ENCODE measurements around the gene RALBP1. TPM values are rescaled to one million over a fixed set of nuclear protein-coding genes. Genes with fewer than 3 reads are reported as not detected.

The RALBP1 gene
- total RNA-seq, 6 donors from 2014 or later = 39.8 to 82.6 (median 57.6) TPM

GRCh38 chr18:9568186-9568585, 92.9 kb downstream of the RALBP1 start:
- H3K4me3 ChIP-seq = no peak overlapping the region
- TF ChIP-seq POLR2A (IDR thresholded peaks at IDR 0.05) = no peak
- TF ChIP-seq CTCF (IDR thresholded peaks at IDR 0.05) = no peak
- no peak for TF ChIP-seq EP300 (IDR thresholded peaks at IDR 0.05)
- TF ChIP-seq POLR2AphosphoS5 (IDR thresholded peaks at IDR 0.05) = no peak
- no peaks in the 10 kb centered on the region for H3K9me3 ChIP-seq
- no peak overlapping the region for H3K27ac ChIP-seq
- H3K27me3 ChIP-seq = no peaks in the 10 kb centered on the region
- H3K4me1 ChIP-seq = peaks cover 0 to 18% (median 5%) of the 10 kb centered on the region in 4 donors
- ATAC-seq (ENCODE audit: low FRiP score in 2 of 2) = no peak
- no peak for DNase-seq
- peaks cover 4 to 80% (median 26%) of the 10 kb centered on the region in 4 donors for H3K36me3 ChIP-seq

GRCh38 chr18:9569178-9569577, 93.9 kb downstream of the RALBP1 start:
- ATAC-seq (ENCODE audit: low FRiP score in 2 of 2) = no peak
- H3K27ac ChIP-seq = no peak overlapping the region
- WGBS, 2 donors = 89 to 95% methylated on average over 8 of the region's 8 CpGs
- no peak for DNase-seq
- no peak for TF ChIP-seq EP300 (IDR thresholded peaks at IDR 0.05)
- TF ChIP-seq POLR2A (IDR thresholded peaks at IDR 0.05) = no peak
- TF ChIP-seq POLR2AphosphoS5 (IDR thresholded peaks at IDR 0.05) = no peak
- no peaks in the 10 kb centered on the region for H3K27me3 ChIP-seq
- no peaks in the 10 kb centered on the region for H3K9me3 ChIP-seq
- H3K4me3 ChIP-seq = no peak overlapping the region
- peaks cover 0 to 16% (median 5%) of the 10 kb centered on the region in 4 donors for H3K4me1 ChIP-seq
- peaks cover 4 to 78% (median 26%) of the 10 kb centered on the region in 4 donors for H3K36me3 ChIP-seq

- no peak for ATAC-seq (ENCODE audit: low FRiP score in 2 of 2)
- TF ChIP-seq POLR2AphosphoS5 (IDR thresholded peaks at IDR 0.05) = no peak
- no peak for TF ChIP-seq EP300 (IDR thresholded peaks at IDR 0.05)
- no peak for TF ChIP-seq CTCF (IDR thresholded peaks at IDR 0.05)
- no peak for TF ChIP-seq POLR2A (IDR thresholded peaks at IDR 0.05)
- 91 to 99% methylated on average over 3 of the region's 3 CpGs for WGBS, 2 donors
These were observed 94.9 kb downstream of the RALBP1 start for GRCh38 chr18:9570255-9570654.

GRCh38 chr18:9571546-9571945, 96.2 kb downstream of the RALBP1 start:
- ATAC-seq (ENCODE audit: low FRiP score in 2 of 2) (no peak), DNase-seq (no peak)
- H3K4me1 ChIP-seq = peaks cover 4 to 10% (median 7%) of the 10 kb centered on the region in 4 donors
- TF ChIP-seq POLR2AphosphoS5 (IDR thresholded peaks at IDR 0.05) = no peak
- no peak for TF ChIP-seq POLR2A (IDR thresholded peaks at IDR 0.05)
- TF ChIP-seq CTCF (IDR thresholded peaks at IDR 0.05) = no peak
- no peak for TF ChIP-seq EP300 (IDR thresholded peaks at IDR 0.05)
- H3K36me3 ChIP-seq = peaks cover 4 to 76% (median 26%) of the 10 kb centered on the region in 4 donors
- 71 to 78% methylated on average over 3 of the region's 3 CpGs for WGBS, 2 donors
- no peak overlapping the region for H3K4me3 ChIP-seq
- H3K9me3 ChIP-seq = no peaks in the 10 kb centered on the region
- no peaks in the 10 kb centered on the region for H3K27me3 ChIP-seq
- no peak overlapping the region for H3K27ac ChIP-seq

More at GRCh38 chr18:9570255-9570654, 94.9 kb downstream of the RALBP1 start:
- peaks cover 4 to 84% (median 26%) of the 10 kb centered on the region in 4 donors for H3K36me3 ChIP-seq
- peaks cover under 1 to 8% (median 2%) of the 10 kb centered on the region in 4 donors for H3K4me1 ChIP-seq
- DNase-seq = no peak
- H3K9me3 ChIP-seq = no peaks in the 10 kb centered on the region
- no peak overlapping the region for H3K27ac ChIP-seq
- H3K4me3 ChIP-seq = no peak overlapping the region
- no peaks in the 10 kb centered on the region for H3K27me3 ChIP-seq

- ATAC-seq (ENCODE audit: low FRiP score in 2 of 2) (no peak), DNase-seq (no peak)
- Histone ChIP-seq H3K9me3 (no peaks in the 10 kb centered on the region), H3K4me3 (no peak overlapping the region), H3K27me3 (no peaks in the 10 kb centered on the region), H3K4me1 (peaks cover 4 to 10% (median 6%) of the 10 kb centered on the region in 4 donors), H3K36me3 (peaks cover 0 to 71% (median 19%) of the 10 kb centered on the region in 4 donors), H3K27ac (no peak overlapping the region)
- no peak for TF ChIP-seq EP300 (IDR thresholded peaks at IDR 0.05)
- TF ChIP-seq CTCF (IDR thresholded peaks at IDR 0.05) = no peak
- TF ChIP-seq POLR2A (IDR thresholded peaks at IDR 0.05) = no peak
- no peak for TF ChIP-seq POLR2AphosphoS5 (IDR thresholded peaks at IDR 0.05)
- WGBS, 2 donors = 89 to 92% methylated on average over 7 of the region's 7 CpGs
These were observed 99.3 kb downstream of the RALBP1 start for GRCh38 chr18:9574473-9575115.
